CD1c-positive myeloid dendritic cell (primary cell): Measurements from ENCODE around the gene CARF.
A peak's percentile ranks its signal among the peaks of the same experiment; 100 is the strongest.

Experiments used
- DNase-seq: peaks from one replicate; pipeline ENCODE4 v3.0.0-alpha.2; 2016; ENCODE audit errors: extremely low spot score

Gene CARF

GRCh38 chr2:203018181-203018580, 106.1 kb downstream of the CARF start:
- no peak for DNase-seq

- no peak for DNase-seq
These were observed 107.1 kb downstream of the CARF start for GRCh38 chr2:203019142-203019541.

GRCh38 chr2:203021991-203022390, 109.9 kb downstream of the CARF start:
- DNase-seq, result no peak

GRCh38 chr2:203022751-203023150, 110.7 kb downstream of the CARF start:
- DNase-seq, result no peak

- DNase-seq, result no peak
These were observed 113.5 kb downstream of the CARF start for GRCh38 chr2:203025592-203025991.

- no peak for DNase-seq
These were observed 118.5 kb downstream of the CARF start for GRCh38 chr2:203030545-203030944.

- no peak for DNase-seq
These were observed 118.9 kb downstream of the CARF start for GRCh38 chr2:203030991-203031390.

GRCh38 chr2:203033395-203033794, 121.3 kb downstream of the CARF start:
- peak; percentile 21 for DNase-seq

- no peak for DNase-seq
These were observed 123.9 kb downstream of the CARF start for GRCh38 chr2:203035879-203036470.
